ELF-1 (cell line): ENCODE measurements around the gene RGS17.
"Not testable (repeated sequence)": the region's sequence is repeated elsewhere in the genome, so short reads cannot be mapped to it uniquely, and the experiment has no call there.

Source experiments
- DNase-seq: peaks from one replicate; pipeline ENCODE4 v3.0.0-alpha.2; 2016; ENCODE audit warnings: low read depth, low spot score

Gene RGS17

GRCh38 chr6:153032255-153032882 lies 98.7 kb downstream of the RGS17 start:
- DNase-seq = no peak

- no peak for DNase-seq
These were observed 99.6 kb downstream of the RGS17 start for GRCh38 chr6:153031335-153031955.

GRCh38 chr6:153028963-153029362 lies 102.1 kb downstream of the RGS17 start:
- DNase-seq = no peak

DNA sequence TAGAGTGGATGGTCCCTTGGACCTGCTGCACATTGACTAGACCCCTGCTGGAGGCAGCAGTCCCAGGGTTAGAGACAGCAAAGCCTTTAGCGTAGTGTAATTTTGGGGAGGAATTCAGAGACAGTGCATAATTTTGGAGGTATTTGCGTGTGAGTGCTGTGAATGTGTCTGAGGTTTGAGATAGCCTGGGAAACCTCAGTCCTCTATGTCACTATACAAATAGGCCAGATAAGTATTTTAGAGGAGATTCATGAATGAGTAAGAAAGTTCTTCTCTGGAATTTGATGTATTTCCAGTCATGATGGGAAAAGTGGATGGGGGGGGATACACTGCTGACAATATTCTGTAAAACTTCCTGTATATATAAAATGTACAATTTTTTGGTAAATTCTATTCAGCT lies 102.8 kb downstream of the RGS17 start:
- no peak for DNase-seq

- DNase-seq = no peak
These were observed 103.6 kb downstream of the RGS17 start for GRCh38 chr6:153027480-153027879.

GRCh38 chr6:153024709-153025017 lies 106.4 kb downstream of the RGS17 start:
- DNase-seq = no peak

DNA sequence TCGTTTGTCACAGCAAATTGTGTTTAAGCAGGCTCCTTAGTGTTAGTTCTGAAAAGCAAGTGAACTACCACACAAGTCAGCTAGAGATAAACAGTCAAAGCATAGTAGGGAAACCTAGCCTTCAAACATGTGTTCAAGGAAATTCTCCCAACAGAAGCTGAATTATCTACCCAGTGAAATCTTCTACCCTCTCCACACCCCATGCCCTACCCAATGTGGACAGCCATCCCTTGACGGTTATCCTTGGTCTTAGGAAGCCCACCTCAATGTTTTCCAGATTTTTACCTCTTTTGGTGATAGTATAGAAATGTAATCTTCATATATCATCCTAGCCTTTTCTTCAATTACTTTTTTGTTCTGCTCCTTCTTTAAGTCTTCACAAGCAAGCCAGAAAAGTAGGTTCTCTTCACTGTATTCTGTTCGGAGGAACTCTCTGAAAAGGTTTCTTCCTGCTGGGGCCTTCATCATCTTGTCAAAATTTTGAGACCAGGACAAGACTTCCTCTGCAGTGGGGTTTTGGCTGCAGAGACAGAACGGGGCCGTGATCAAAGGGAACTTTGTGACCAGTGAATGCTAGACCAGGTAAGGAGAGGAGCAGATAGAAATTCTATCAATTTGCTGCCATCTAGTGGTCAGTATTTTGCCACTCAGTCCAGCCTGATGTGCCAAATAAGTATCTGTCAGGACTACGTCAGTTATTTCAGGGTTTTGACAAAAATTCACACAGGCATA lies 106.9 kb downstream of the RGS17 start:
- DNase-seq = peak; percentile 58

DNA sequence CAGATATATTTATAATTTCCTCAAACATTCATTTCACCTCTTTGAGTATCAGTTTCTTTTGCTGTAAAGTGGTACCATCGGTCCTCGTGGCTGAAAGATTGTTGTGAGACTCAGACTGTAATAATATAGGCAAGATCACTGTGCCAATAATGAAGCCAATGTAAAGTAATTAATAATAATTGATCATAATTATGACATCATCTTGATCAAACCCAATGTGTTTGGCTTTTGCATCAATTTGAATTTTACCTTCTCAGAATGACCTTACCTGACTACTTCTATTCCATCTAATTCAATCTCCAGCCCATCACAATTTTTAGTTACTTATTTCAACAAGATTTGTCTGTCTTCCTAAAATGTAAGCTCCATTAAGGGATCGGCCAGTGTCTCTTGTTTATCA lies 112.7 kb downstream of the RGS17 start:
- no peak for DNase-seq

DNA sequence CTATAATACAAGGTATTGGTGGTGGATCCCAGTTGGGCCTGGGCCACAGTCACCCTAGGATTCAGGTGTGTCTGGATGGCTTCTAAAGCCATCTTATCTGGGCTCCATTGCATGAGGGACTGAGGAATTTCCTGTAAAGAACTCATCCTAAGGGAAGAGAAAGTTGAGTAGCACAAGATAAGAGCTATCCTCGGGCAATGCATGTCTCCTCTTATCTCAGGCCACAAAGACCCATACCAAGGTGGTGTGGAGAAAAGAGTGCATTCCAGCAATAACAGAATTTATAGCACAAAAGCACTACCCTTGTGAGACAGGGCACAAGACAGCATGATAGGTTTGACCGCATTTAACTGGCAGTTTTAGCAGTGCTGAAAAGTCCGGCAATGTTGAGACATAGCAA lies 114.2 kb downstream of the RGS17 start:
- DNase-seq = peak; percentile 52

- no peak for DNase-seq
These were observed 115.9 kb downstream of the RGS17 start for GRCh38 chr6:153015094-153015640.

GRCh38 chr6:153013438-153013837 lies 117.6 kb downstream of the RGS17 start:
- no peak for DNase-seq

DNA sequence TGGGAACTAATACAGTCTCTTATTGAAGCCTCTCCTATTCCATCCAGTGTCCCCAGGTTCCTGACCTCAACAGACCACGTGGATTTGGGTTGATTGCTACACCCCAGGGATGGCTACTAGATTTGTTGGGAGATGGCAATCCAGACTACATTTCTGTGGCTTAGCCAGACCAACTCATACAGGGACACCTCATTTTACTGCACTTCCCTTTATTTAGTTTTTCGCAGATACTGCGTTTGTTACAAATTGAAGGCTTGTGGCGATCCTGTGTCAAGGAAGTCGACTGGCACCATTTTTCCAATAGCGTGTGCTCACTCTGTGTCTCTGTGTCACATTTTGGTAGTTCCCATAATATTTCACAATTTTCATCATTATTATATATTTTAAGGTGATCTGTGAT lies 118.2 kb downstream of the RGS17 start:
- no peak for DNase-seq

- no peak for DNase-seq
These were observed 127.8 kb downstream of the RGS17 start for GRCh38 chr6:153003366-153003690.

DNA sequence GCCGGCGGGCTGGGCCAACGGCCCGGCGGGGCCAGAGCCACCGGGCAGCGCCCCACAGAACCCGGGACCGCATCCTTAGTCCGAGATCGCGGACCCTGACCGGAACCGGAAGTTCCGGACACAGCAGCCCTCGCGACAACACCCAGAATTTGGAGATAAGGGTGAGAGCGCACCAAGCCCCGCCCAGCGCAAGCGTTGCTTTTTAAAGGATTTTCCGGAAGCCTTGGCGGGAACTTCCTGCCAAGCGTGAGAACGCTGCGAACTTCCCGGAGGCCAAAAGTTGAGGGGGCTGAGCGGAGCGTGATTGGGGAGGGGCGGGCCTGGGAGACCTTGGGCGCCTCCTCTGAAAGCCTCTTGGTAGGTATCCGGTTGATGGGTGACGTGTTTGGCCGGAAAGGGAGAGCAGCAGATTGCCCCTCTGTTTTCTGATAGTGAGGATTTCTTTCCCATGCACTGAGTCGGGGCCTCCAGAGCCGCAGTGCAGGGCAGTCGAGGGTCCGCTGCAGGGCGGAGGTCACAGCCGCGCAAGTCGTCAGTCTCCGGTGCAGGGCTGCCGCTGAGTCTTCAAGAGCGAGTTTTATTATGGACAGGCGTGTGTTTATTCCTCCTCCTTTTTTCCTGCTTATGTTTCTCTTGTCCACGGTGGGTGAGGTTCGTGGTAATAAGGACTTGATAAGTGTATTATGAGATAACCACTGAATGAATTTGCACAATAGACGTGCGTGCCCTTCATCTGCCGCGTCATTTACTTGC lies 128.3 kb downstream of the RGS17 start, which contains the start of gene MTRF1L:
MTRF1L (minus strand) TSS at position 97 of the 753 bp plus-strand sequence; CDS start at position 73, 24 bp downstream.
- peak; percentile 99 for DNase-seq

DNA sequence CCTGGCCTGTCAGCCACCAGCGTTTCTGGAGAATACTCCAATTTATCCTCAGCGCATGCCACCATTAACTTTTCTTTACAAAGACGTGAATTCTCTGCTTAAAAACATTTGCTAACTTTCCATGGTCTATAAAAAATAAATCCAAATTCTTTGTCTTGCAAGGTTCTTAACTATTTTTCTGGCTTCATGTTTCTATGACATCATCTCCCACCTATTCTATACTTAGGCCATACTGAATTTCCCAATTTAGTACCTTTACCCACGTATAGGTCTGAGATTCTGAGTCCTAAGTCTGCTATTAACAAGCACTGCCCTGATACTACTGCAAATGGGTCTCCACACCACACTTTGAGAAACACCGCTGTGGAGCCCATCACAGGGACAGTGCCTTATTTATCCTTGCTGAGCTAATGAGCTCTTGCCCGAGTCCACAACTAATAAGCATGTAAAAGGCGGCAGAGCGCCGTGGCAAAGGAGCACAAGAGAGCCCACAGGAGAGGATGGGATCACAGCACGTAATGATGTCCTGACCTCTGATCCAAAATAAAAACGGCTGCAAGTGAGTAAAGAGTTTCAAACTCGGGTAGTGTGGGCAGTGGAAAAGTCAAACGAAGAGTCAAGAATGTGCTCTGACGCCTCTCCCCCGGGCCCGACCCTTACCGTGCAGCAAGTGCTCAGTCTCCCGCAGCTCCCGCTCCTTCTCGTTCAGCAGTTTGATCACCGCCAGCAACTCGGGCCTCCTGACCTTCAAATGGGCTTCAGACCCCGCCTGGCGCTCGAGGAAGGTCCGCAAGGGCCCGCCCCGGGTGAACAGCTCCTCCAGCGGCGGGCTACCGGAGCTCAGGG lies 129.1 kb downstream of the RGS17 start:
- DNase-seq = no peak

GRCh38 chr6:153000790-153001189 lies 130.3 kb downstream of the RGS17 start:
- DNase-seq = not testable (repeated sequence)

GRCh38 chr6:153000243-153000642 lies 130.8 kb downstream of the RGS17 start:
- no peak for DNase-seq

DNA sequence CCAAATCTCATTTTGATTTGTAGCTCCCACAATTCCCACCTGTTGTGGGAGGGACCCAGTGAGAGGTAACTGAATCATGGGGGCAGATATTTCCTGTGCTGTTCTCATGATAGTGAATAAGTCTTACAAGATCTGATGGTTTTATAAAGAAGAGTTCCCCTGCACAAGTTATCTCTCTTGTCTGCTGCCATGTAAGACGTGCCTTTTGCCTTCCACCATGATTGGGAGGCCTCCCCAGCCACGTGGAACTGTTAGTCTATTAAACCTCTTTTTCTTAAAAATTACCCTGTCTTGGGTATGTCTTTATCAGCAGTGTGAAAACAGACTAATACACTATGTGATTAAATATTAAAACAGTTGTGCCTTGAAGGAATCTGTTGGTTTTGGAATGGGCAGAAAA lies 131.5 kb downstream of the RGS17 start:
- not testable (repeated sequence) for DNase-seq

GRCh38 chr6:152993847-152994246 lies 137.2 kb downstream of the RGS17 start:
- no peak for DNase-seq

DNA sequence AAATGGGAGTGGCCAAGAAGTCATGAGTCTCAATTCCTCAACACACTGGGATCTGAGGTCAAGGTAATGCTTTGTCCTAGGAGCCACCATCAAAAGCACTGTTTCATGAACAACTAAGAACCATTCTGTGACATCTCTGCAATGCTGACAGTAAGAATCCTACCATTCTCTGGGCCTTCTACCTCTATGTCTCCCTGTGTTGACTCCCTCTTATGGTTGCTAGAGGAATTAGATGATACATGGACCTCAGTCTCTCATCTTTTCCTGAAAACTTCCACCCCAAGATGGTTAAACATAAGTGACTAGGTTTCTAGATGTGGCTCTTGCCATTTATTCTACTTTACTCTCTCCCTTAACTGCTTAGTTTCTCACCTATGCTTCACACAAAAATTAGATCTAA lies 137.7 kb downstream of the RGS17 start:
- no peak for DNase-seq

DNA sequence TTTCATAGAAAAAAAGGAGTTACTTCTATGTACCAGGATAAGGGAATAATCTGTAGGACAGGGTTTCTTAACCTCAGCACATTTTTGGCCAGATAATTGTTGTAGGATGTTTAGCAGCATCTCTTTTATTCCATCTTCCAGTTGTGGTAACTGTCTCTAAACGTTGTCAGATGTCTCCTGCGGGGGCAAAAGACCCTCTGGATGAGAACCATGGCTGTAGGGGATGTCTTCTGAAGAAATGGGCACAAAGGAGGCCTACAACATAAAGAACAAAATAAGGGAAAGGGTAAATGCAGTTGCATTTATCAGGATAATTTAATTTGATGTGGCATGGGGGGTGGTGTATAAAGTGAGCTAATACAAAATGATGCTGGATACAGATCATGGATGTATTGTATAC lies 144.1 kb downstream of the RGS17 start:
- no peak for DNase-seq
